MM.1S (cell line): ENCODE measurements around the gene MPDZ.

Experiments
- CTCF ChIP-seq: fragments of 300-600 bp; sonication (generic); IDR thresholded peaks from 2 replicates; pipeline ENCODE4 v1.5.1; 2016; ENCODE audit warnings: antibody characterized with exemption, low read length, mixed read lengths
- EZH2 ChIP-seq: fragments of 300-600 bp; sonication (generic); optimal IDR thresholded peaks from 2 replicates; pipeline ENCODE3; 2017; ENCODE audit warnings: low read depth, mild to moderate bottlenecking, antibody characterized with exemption, low read length, mixed read lengths

DNA sequence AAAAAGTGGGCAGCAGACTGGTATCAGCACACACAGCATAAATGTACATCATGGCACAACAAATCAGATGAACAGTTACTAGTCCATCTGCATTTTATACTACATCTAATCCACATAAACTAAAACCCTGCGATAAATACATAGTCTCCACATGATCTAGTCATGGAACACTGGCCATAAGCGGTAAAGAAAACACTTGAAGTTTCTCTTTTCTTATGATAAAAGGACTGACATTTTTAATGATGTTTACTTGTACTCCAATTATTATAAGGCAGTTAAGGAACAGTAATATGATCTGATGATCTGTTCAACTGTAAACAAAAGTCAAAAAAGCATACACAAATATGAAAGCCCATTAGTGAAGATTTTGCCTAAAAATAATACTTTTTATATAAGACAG, 112.5 kb downstream of the MPDZ start:
- TF ChIP-seq CTCF, result no peak
- no peak for TF ChIP-seq EZH2
